GM19351 (cell line): ENCODE measurements around the gene VSIR.

Experiments
- ATAC-seq: cut with Tn5 transposase; IDR thresholded peaks from one replicate; pipeline ENCODE4 v1.9.1; 2021; ENCODE audit warnings: mild to moderate bottlenecking, moderate library complexity; ENCODE audit not compliant: unreplicated experiment

VSIR gene

GRCh38 chr10:71735709-71736569 is 37.4 kb downstream of the VSIR start:
- no peak for ATAC-seq

GRCh38 chr10:71734797-71735196 is 38.5 kb downstream of the VSIR start:
- no peak for ATAC-seq

- ATAC-seq = no peak
Measured at GRCh38 chr10:71731791-71732190, 41.5 kb downstream of the VSIR start.

GRCh38 chr10:71729161-71729636 is 44.1 kb downstream of the VSIR start:
- ATAC-seq = no peak

GRCh38 chr10:71727738-71728737 is 45.3 kb downstream of the VSIR start:
- ATAC-seq = peak; percentile 56

GRCh38 chr10:71727105-71727737 is 46.1 kb downstream of the VSIR start:
- ATAC-seq = peak; percentile 67

GRCh38 chr10:71726580-71727104 is 46.7 kb downstream of the VSIR start:
- ATAC-seq = peak; percentile 18

GRCh38 chr10:71725998-71726579 is 47.2 kb downstream of the VSIR start:
- ATAC-seq = no peak

- ATAC-seq = no peak
Measured at GRCh38 chr10:71725249-71725648, 48.1 kb downstream of the VSIR start.

- ATAC-seq = no peak
Measured at GRCh38 chr10:71724539-71724938, 48.8 kb downstream of the VSIR start.

- no peak for ATAC-seq
Measured at GRCh38 chr10:71723311-71723710, 50.0 kb downstream of the VSIR start.

GRCh38 chr10:71722849-71723248 is 50.5 kb downstream of the VSIR start:
- no peak for ATAC-seq

GRCh38 chr10:71721313-71721712 is 52.0 kb downstream of the VSIR start:
- ATAC-seq = no peak

- no peak for ATAC-seq
Measured at GRCh38 chr10:71720288-71720687, 53.0 kb downstream of the VSIR start.

GRCh38 chr10:71719464-71720201 is 53.7 kb downstream of the VSIR start, which contains the start of gene C10orf105:
TSS of gene C10orf105 (minus strand) at chr10:71719778. CDS start at chr10:71716337, 3,441 bp downstream.
- no peak for ATAC-seq

GRCh38 chr10:71719042-71719441 is 54.3 kb downstream of the VSIR start:
- no peak for ATAC-seq

GRCh38 chr10:71718165-71718698 is 55.1 kb downstream of the VSIR start:
- no peak for ATAC-seq

- ATAC-seq = no peak
Measured at GRCh38 chr10:71717551-71717951, 55.8 kb downstream of the VSIR start.

- no peak for ATAC-seq
Measured at GRCh38 chr10:71717056-71717455, 56.3 kb downstream of the VSIR start.
